Mucosa of stomach (tissue), 1 donor: ENCODE measurements around the gene SLC22A5.

ENCODE experiments used
- H3K27me3 ChIP-seq: one replicate; pipeline ENCODE4 v1.7.0; 2013; ENCODE audit warnings: mild to moderate bottlenecking, low read length; ENCODE audit not compliant: control insufficient read depth, insufficient read depth
- H3K36me3 ChIP-seq: one replicate; pipeline ENCODE4 v1.7.0; 2013; ENCODE audit warnings: low read length; ENCODE audit not compliant: control insufficient read depth, insufficient read depth
- H3K4me1 ChIP-seq: one replicate; pipeline ENCODE4 v1.7.0; 2013; ENCODE audit warnings: mild to moderate bottlenecking, low read length; ENCODE audit not compliant: control insufficient read depth, insufficient read depth
- H3K4me3 ChIP-seq: one replicate; pipeline ENCODE4 v1.7.0; 2013; ENCODE audit warnings: low read length
- H3K9ac ChIP-seq: one replicate; pipeline ENCODE4 v1.7.0; 2013; ENCODE audit warnings: mild to moderate bottlenecking, low read length, moderate library complexity
- H3K9me3 ChIP-seq: one replicate; pipeline ENCODE4 v1.7.0; 2013; ENCODE audit warnings: mild to moderate bottlenecking, low read length, moderate library complexity; ENCODE audit not compliant: control insufficient read depth
- donor health status: Pancreatic carcinoma.

Gene SLC22A5

DNA sequence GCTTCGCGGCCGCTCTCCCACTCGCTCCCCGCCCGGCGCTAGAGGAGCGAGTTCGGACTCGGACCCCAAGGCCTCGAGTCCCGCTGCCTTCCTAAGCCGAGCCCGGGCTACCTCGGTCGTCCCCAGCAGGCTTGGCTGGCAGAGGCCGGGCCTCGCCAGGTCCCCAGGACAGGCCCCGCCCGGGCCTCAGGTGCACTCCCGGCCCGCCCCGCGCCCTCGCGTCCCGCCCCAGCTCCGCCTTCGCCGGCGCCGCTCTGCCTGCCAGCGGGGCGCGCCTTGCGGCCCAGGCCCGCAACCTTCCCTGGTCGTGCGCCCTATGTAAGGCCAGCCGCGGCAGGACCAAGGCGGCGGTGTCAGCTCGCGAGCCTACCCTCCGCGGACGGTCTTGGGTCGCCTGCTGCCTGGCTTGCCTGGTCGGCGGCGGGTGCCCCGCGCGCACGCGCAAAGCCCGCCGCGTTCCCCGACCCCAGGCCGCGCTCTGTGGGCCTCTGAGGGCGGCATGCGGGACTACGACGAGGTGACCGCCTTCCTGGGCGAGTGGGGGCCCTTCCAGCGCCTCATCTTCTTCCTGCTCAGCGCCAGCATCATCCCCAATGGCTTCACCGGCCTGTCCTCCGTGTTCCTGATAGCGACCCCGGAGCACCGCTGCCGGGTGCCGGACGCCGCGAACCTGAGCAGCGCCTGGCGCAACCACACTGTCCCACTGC lies at the start of gene SLC22A5:
SLC22A5 (plus strand) TSS at position 237 of the 707 bp plus-strand sequence; CDS start at position 500, 263 bp downstream.
- Histone ChIP-seq H3K9ac (peak within 1 kb of the TSS; percentile 87), H3K27me3 (no peaks in the 10 kb centered on the region), H3K4me1 (peaks cover 30% of the 10 kb centered on the region), H3K36me3 (no peaks in the 10 kb centered on the region), H3K9me3 (no peaks in the 10 kb centered on the region), H3K4me3 (peak within 1 kb of the TSS; percentile 87)

DNA sequence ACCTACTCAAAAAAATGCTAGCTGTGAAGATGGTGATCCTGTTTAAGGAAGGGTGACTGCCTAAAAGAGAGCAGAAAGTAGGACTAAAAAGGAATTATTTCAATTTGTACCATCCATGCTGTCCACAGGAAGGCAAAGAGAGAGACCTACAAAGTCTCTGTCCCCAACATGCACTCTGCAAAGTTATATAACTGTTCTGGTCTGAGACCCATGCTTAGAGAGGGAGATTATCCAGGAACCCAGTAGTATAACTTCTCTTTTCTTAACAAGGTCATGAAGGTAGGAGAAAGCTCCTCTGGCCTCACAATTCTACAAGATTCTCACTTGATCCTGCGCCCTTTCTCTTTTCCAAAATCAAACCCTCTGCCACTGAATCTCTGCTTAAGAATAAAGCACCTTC lies 49.5 kb upstream of the SLC22A5 start:
- Histone ChIP-seq H3K9ac (no peak overlapping the region), H3K36me3 (no peaks in the 10 kb centered on the region), H3K4me3 (no peak overlapping the region), H3K9me3 (no peaks in the 10 kb centered on the region), H3K27me3 (no peaks in the 10 kb centered on the region), H3K4me1 (peaks cover 5% of the 10 kb centered on the region)

- Histone ChIP-seq H3K4me1 (peaks cover 5% of the 10 kb centered on the region), H3K4me3 (no peak overlapping the region), H3K9me3 (no peaks in the 10 kb centered on the region)
These were observed 48.3 kb upstream of the SLC22A5 start for GRCh38 chr5:132321109-132321721.

DNA sequence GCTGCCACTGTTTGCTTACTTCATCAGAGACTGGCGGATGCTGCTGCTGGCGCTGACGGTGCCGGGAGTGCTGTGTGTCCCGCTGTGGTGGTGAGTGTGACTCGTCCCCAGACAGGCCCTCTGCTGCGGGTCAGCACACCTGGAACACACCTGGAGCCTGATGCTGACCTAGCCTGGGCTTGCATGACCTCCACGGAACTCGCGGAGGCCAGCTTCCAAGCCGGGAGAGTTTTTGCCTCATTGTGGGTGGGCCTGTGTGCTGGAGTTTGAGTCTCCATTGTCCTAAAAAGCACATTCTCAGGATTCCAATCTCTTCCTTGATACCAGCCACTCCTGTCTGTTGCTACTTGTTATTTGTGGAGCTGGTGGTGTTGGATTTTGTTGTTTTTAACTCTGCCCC lies 47.2 kb upstream of the SLC22A5 start:
- H3K4me1 ChIP-seq, result peaks cover 5% of the 10 kb centered on the region
- no peak overlapping the region for H3K4me3 ChIP-seq
- no peaks in the 10 kb centered on the region for H3K9me3 ChIP-seq
- no peaks in the 10 kb centered on the region for H3K27me3 ChIP-seq
- no peaks in the 10 kb centered on the region for H3K36me3 ChIP-seq
- no peak overlapping the region for H3K9ac ChIP-seq

More at GRCh38 chr5:132321109-132321721, 48.3 kb upstream of the SLC22A5 start:
- no peaks in the 10 kb centered on the region for H3K27me3 ChIP-seq
- no peaks in the 10 kb centered on the region for H3K36me3 ChIP-seq
- no peak overlapping the region for H3K9ac ChIP-seq

- no peaks in the 10 kb centered on the region for H3K27me3 ChIP-seq
- H3K9ac ChIP-seq, result no peak overlapping the region
- H3K4me3 ChIP-seq, result no peak overlapping the region
- H3K36me3 ChIP-seq, result peaks cover 5% of the 10 kb centered on the region
- no peaks in the 10 kb centered on the region for H3K9me3 ChIP-seq
- peaks cover 5% of the 10 kb centered on the region for H3K4me1 ChIP-seq
These were observed 46.3 kb upstream of the SLC22A5 start for GRCh38 chr5:132323202-132323601.

DNA sequence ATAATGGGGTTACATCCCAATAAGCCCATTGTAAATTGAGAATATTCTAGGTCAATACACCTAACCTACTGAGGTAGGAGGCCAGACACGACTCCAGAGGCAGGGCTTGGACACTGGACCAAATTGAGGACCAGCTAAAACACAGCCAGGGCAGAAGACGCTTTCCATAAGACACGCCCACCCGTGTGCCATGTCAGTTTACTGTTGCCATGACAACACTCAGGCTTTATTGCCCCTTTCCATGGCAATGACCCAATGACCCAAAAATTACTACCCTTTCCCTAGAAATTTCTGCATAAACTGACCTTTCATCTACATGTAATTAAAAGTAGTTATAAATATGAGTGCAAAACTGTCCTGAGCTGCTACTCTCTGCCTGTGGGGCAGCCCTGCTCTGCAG lies 43.8 kb upstream of the SLC22A5 start:
- H3K4me3 ChIP-seq, result no peak overlapping the region
- no peaks in the 10 kb centered on the region for H3K27me3 ChIP-seq
- no peaks in the 10 kb centered on the region for H3K9me3 ChIP-seq
- H3K4me1 ChIP-seq, result peaks cover 5% of the 10 kb centered on the region
- H3K36me3 ChIP-seq, result peaks cover 5% of the 10 kb centered on the region
- H3K9ac ChIP-seq, result no peak overlapping the region

DNA sequence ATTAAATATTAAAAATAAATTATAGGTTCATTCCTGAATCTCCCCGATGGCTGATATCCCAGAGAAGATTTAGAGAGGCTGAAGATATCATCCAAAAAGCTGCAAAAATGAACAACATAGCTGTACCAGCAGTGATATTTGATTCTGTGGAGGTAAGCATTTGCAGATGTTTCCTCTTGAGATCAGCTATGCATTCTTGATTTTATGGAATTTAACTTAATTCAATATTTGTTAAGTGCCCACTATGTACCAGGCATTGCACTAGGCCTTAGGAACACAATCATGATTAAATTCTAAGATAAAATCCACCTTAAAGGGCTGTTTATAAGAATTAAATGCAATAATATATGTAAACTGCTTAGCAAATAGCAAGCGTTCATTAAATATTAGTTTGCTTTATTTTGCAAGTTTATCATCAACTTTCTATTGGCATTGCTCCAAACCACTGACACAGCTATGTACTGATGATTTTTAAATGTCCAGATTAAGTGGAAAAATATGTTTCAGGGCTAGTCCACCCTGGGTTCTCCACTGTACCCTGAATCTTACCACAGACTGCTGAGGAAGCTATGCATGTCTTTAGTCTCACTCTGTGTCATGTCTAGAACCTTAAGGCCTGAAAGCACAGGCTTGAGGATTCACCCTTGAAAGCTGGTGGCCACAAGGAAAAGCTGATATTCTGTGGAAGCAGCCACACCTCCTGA lies 42.1 kb upstream of the SLC22A5 start:
- Histone ChIP-seq H3K4me3 (no peak overlapping the region), H3K27me3 (no peaks in the 10 kb centered on the region), H3K9ac (no peak overlapping the region), H3K9me3 (no peaks in the 10 kb centered on the region), H3K36me3 (peaks cover 5% of the 10 kb centered on the region), H3K4me1 (peaks cover 2% of the 10 kb centered on the region)

GRCh38 chr5:132334812-132335211 lies 34.7 kb upstream of the SLC22A5 start:
- Histone ChIP-seq H3K9ac (no peak overlapping the region), H3K27me3 (no peaks in the 10 kb centered on the region), H3K36me3 (no peaks in the 10 kb centered on the region), H3K4me3 (no peak overlapping the region), H3K9me3 (no peaks in the 10 kb centered on the region), H3K4me1 (peaks cover 4% of the 10 kb centered on the region)

DNA sequence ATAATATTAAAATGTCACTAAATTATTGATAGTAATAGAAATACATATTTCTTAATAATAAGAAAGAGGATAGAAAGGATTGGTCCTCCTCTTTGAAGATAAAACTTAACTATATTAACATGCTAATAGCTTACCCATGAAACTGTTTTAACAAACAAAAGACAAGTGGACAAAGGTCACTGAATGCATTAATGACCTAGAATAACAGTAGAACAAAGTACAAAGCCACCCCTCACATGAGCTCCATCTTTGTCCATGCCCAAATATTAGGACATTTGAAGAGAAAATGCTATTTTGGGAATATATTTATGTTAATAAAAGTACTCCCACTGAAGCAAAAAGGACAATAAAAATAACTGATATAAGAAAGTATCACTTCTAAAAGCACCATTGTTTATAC lies 34.1 kb upstream of the SLC22A5 start:
- peaks cover 4% of the 10 kb centered on the region for H3K4me1 ChIP-seq
- no peaks in the 10 kb centered on the region for H3K27me3 ChIP-seq
- H3K4me3 ChIP-seq, result no peak overlapping the region
- H3K36me3 ChIP-seq, result no peaks in the 10 kb centered on the region
- H3K9ac ChIP-seq, result no peak overlapping the region
- no peaks in the 10 kb centered on the region for H3K9me3 ChIP-seq

GRCh38 chr5:132339502-132339901 lies 30.0 kb upstream of the SLC22A5 start:
- no peaks in the 10 kb centered on the region for H3K27me3 ChIP-seq
- peaks cover 4% of the 10 kb centered on the region for H3K4me1 ChIP-seq
- no peak overlapping the region for H3K9ac ChIP-seq
- H3K9me3 ChIP-seq, result no peaks in the 10 kb centered on the region
- no peaks in the 10 kb centered on the region for H3K36me3 ChIP-seq
- H3K4me3 ChIP-seq, result no peak overlapping the region

GRCh38 chr5:132342291-132343180 lies 27.0 kb upstream of the SLC22A5 start:
- no peaks in the 10 kb centered on the region for H3K4me1 ChIP-seq
- H3K4me3 ChIP-seq, result no peak overlapping the region
- no peaks in the 10 kb centered on the region for H3K36me3 ChIP-seq
- H3K9me3 ChIP-seq, result no peaks in the 10 kb centered on the region
- H3K27me3 ChIP-seq, result no peaks in the 10 kb centered on the region
- no peak overlapping the region for H3K9ac ChIP-seq
